ENCODE measurements around the gene LGMN.
A peak's percentile ranks its signal among the peaks of the same experiment; 100 is the strongest.

LGMN gene

DNA sequence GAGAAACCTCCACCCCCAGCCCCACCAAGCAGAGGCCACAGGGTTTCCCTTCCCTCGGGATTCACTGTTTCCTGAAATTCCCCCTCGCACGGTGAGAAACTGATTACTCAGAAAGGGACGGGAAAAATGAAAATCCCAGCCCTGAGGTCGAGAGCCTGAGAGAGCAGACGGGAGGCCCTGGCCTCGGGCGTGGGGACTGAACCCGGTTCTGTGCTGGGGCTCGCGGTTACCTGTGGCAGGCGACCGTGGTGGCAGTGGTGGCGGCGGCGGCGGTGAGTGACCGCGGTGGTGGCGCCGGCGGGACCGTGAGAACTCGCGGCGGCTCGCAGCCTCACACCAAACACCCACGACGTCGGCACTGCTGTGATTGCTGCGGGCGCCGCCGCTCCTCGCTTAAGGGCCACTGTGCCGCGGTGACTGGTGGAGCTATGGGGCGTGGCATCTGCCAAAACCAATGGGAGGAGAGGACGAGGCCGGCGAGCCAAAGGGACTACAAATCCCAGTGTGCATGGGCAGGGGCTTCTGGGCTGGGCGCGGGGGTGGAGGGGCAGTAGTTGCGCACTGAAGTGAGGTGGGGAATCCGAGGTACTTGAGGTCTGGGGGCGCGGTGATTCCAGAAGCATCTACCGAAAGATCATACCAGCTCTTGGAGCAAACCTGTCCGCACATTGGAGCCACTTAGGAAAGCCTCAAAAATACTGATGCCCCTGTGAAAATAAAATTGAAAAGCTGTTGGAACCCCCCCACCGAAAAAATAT lies at the start of gene LGMN:
Gene LGMN (minus strand): TSS at position 369 of the 758 bp plus-strand sequence. CDS start 15,841 bp downstream, outside the sequence.
- DNase-seq, result peak; percentile 96

GRCh38 chr14:92794961-92795360 lies 46.5 kb upstream of the LGMN start:
- DNase-seq, result no peak

- DNase-seq, result peak; percentile 40 to 57 (median 51)
Observed at GRCh38 chr14:92794547-92794941, 46.1 kb upstream of the LGMN start.

DNA sequence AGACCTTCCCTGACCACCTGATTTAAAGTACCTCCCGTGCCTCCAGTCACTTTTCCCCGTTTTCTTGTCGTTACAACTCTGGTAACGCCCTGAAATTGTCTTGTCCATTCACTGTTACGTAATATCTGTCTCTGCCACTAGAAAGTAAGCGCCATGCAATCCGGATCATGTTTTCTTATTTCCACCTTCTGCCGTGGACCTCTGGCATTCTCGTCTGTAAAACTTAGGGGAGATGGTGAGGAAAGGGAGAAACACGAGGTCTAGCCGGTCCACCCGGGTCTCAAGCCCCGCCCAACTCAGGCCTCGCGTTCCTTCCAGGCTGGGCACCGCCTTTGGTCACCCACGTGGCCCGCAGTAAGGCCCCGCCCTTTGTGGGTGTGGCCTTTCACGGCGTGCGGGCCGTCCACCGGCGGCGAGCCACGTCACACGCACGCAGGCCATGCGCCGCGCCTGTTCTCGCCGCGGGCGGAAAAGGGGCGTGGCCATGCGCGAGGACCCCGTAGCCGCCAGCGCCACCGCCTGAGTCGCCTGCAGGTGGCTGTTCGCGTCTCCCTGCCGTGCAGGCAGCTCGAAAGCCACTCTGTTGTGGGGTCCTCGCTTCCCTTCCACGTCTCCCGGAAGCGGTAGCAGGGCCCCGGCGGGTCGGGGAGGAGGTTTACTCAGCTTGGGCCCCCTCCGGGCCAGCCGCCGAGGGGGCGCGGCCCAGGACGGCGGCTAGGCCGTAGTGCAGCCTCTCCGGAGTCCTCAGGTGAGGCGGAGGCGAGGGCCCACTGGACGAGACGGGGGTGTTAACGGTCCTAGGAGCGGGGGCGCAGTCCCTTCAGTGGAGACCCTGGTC lies 45.5 kb upstream of the LGMN start, which contains the start of gene GOLGA5:
Gene GOLGA5 (plus strand): TSS at position 597 of the 838 bp plus-strand sequence. CDS start 3,133 bp downstream, outside the sequence.
- peak; percentile 98 to 100 (median 100) for DNase-seq

DNA sequence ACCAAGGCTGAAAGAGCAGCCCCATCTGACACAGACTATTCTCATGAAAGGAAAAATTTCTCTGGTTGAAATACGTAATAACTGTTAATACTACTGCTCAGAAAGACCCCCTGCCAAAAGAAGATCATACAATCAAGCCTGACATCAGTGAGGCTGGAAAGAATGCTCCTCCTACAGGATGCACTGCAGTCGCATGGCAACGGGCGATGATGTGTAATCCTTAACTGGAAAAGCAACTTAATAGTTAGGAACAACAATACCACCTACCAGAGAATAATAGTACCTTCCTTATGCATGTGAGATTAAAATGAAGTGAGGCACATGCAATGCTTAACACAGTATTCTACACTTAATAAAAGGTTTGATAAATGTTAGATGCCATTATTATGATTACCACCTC lies 44.5 kb upstream of the LGMN start:
- peak in 2 of 3 donors; percentile 27 to 29 for DNase-seq

DNA sequence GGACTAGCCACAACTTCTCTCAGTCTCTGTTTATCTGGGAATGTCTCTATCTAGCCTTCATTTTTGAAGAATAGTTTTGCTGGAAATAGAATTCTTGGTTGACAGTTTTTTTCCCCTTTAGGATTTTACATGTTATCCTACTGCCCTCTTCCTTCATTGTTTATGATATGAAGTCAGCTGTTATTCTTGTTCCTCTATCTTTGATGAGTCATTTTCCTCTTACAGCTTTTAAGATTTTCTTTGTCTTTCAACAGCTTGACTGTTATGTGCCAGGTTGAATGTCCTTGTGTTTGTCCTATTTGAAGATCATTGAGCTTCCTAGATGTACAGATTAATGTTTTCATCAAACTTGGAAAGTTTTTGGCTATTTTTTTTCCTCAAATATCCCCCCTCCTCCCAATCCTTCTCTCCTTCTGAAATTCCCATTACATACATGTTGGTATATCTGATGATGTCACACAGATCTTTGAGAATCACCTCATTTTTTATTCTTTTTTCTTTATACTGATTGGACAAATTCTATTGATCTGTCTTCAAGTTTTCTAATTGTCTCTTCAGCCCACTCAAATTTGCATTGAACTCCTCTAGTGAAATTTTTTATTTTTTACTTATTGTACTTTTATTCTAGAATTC lies 41.1 kb upstream of the LGMN start:
- DNase-seq, result peak in 2 of 3 donors; percentile 49 to 61

- no peak for DNase-seq
Observed at GRCh38 chr14:92787554-92787953, 39.1 kb upstream of the LGMN start.

- DNase-seq, result no peak
Observed at GRCh38 chr14:92786427-92786756, 38.0 kb upstream of the LGMN start.

GRCh38 chr14:92785667-92786426 lies 37.4 kb upstream of the LGMN start:
- peak; percentile 90 to 95 (median 95) for DNase-seq

- DNase-seq, result peak; percentile 70 to 87 (median 85)
Observed at GRCh38 chr14:92783813-92784431, 35.5 kb upstream of the LGMN start.

GRCh38 chr14:92781350-92781749 lies 32.9 kb upstream of the LGMN start:
- no peak for DNase-seq

DNA sequence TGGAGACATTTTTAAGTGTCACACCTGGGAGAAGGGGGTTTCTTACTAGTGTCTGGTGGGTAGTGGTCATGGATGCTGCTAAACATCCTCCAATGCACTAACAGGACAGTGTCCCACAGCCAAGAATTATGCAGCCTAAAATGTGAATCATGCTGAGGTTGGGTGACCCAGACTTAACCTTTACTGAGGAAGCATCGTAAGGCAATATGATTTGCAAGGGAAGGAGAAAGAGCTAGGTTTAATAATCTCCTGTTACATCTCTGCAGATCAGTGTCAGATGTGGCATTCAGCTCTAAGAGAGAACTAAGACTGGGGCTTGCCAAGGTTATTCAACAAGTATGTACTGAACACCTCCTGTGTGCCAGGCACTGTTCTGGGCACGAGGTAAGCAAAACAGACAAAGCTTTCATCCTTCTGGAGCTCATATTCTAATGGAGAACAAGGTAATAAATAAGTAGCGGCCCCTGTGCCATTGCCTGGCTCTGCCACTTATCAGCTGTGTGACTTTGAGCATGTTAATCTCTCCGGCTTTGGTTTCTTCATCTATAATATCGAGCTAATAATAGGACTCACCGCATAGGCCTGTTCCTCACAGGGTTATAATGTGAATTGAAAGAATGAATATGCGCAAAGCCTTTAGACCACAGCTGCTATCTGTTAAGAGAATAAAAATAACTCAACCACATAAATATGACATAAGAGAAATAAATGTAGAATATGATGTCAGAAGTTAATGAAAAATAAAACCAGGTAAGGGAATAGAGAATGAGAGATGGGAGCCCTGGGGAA lies 32.2 kb upstream of the LGMN start:
- peak; percentile 50 to 72 (median 70) for DNase-seq

DNA sequence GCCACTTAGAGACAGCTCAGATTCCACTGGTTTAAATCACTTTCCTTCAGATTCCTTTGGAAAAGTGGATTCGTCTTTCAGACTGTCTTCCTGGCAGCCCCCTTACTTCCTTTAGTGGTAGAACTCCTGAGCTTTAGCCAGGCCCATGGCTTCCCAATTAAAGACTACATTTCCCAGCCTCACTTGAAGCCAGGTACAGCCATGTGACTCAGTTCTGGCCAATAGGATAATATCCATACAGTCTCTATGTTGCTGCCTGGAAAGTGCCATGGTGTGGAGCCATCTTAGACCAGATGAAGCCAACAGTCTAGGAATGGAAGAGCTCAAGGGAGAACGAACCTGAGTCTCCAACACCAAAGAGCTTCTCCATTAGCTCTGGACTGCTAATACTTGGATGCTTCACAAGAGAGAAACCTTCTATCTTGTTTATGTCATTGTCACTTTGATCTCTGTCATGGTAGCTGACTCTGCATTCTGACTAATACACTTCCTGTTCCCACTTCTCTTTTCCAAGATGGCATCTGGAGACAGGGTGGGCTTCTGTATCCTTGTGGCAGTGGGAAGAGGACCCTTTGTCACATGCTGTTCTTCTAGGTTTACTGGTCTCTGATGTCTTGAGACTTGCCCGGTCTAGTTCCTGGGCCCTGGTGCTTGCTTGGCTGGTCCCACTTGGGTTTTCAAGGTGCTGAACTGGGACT lies 30.6 kb upstream of the LGMN start:
- DNase-seq, result peak; percentile 39 to 57 (median 47)

GRCh38 chr14:92775292-92775691 lies 26.9 kb upstream of the LGMN start:
- DNase-seq, result peak; percentile 65 to 88 (median 69)

GRCh38 chr14:92774572-92774971 lies 26.1 kb upstream of the LGMN start:
- DNase-seq, result peak in 1 of 3 donors; percentile 41

DNA sequence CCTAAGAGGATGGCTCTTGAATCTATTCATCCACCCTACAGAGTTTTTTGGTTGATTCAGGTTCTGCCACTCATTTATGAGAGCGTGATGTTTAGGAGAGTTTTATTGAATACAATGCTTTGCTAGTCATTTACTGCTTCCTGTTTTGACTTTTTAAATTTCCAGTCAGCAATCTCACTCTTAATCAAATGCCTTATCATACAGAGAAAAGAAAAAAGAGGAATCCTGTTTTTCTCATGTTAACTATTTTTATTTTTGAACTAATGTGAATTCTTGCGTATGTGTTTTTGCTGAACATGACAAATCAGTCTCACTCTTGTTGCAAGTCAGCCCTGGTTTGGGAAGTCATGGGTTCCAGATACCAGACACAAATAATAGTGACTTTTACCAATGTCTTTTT lies 22.1 kb upstream of the LGMN start:
- peak in 2 of 3 donors; percentile 40 to 48 for DNase-seq

GRCh38 chr14:92768795-92769194 lies 20.4 kb upstream of the LGMN start:
- no peak for DNase-seq

DNA sequence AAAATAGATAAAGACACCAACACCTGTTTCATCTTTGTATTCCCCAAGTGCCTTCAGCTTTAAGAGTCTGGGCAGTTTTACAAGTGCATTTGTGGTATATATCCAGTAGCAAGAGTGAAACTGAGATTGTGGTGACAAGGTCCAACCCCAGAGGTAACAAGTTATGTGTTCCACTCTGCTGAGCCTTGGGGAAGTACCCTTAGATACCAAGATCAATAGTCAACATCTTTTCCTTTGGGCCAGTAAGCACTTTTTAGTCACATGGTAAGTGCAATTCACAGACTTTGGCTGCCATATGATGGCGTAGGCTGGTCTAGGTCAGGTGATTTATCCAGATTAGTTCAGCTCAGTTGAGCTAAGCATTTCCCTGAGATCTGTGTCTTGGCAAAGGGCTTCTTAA lies 19.8 kb upstream of the LGMN start:
- peak; percentile 73 to 85 (median 73) for DNase-seq

- peak in 2 of 3 donors; percentile 40 to 52 for DNase-seq
Observed at GRCh38 chr14:92763666-92764631, 15.5 kb upstream of the LGMN start.

GRCh38 chr14:92760524-92760805 lies 12.0 kb upstream of the LGMN start:
- DNase-seq, result no peak

Data from suppressor macrophage treated with lipopolysaccharide for 1 hour (primary cell).